GM23338 (cell line): ENCODE data around the gene FUT4.

Experiments
- EZH2 ChIP-seq: fragments of 200-600 bp; sonication (generic); IDR thresholded peaks from one replicate; pipeline ENCODE4 v1.8.0; 2017; ENCODE audit warnings: antibody characterized with exemption, mild to moderate bottlenecking, low read depth; ENCODE audit not compliant: unreplicated experiment
- EZH2phosphoT487 ChIP-seq: fragments of 200-600 bp; sonication (generic); IDR thresholded peaks from one replicate; pipeline ENCODE4 v1.8.1; 2018; ENCODE audit warnings: antibody characterized with exemption; ENCODE audit not compliant: unreplicated experiment
- REST ChIP-seq: IDR thresholded peaks from one replicate; pipeline ENCODE4 v1.6.1; 2018; ENCODE audit warnings: antibody characterized with exemption; ENCODE audit not compliant: unreplicated experiment
- ZNF331 ChIP-seq: fragments of 250-450 bp; sonication (Bioruptor Pico); IDR thresholded peaks from 2 replicates; pipeline ENCODE4 v1.5.0; 2020; ENCODE audit warnings: low read depth, mild to moderate bottlenecking, moderate library complexity
- TF ChIP-seq, protein P1 (sequence below), 2 experiments: fragments of 200-600 bp in 1 of 2; sonication (generic) in 1 of 2; conservative IDR thresholded peaks; 2 replicates each; pipeline versions ENCODE4 v1.5.1 to v1.6.1; 2016 to 2017; ENCODE audit warnings: antibody characterized with exemption in 2 of 2, low read depth in 2 of 2, mild to moderate bottlenecking in 2 of 2, moderate library complexity in 1 of 2

DNA sequence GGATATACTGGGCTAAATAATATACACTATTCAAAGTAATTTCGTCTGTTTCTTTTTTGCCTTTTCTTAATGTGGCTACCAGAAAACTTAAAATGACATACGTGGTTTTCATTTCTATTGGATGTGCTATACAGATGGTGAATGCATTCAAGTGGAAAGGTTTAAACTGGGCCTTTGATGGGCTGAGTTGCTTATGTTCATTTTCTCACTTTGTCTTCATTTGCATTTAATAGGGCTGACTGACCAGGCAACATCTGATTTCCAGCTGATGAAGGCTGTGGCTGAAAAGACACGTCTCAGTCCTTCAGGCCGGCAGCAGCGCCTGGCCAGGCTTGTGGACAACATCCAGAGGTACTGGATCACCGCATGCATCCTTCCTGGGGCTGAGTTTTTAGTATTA is 51.4 kb downstream of the FUT4 start:
- no peak for TF ChIP-seq EZH2
- TF ChIP-seq, protein P1, sequence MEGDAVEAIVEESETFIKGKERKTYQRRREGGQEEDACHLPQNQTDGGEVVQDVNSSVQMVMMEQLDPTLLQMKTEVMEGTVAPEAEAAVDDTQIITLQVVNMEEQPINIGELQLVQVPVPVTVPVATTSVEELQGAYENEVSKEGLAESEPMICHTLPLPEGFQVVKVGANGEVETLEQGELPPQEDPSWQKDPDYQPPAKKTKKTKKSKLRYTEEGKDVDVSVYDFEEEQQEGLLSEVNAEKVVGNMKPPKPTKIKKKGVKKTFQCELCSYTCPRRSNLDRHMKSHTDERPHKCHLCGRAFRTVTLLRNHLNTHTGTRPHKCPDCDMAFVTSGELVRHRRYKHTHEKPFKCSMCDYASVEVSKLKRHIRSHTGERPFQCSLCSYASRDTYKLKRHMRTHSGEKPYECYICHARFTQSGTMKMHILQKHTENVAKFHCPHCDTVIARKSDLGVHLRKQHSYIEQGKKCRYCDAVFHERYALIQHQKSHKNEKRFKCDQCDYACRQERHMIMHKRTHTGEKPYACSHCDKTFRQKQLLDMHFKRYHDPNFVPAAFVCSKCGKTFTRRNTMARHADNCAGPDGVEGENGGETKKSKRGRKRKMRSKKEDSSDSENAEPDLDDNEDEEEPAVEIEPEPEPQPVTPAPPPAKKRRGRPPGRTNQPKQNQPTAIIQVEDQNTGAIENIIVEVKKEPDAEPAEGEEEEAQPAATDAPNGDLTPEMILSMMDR (conservative IDR thresholded peaks at IDR 0.05; ENCODE audit: low read depth in 2 of 2): no peak
- TF ChIP-seq ZNF331 (CRISPR knock-in tag): no peak
- TF ChIP-seq EZH2phosphoT487: no peak
- no peak for TF ChIP-seq REST
